Measurements from ENCODE around the gene SLC38A8. TPM values are rescaled to one million over a fixed set of nuclear protein-coding genes. Genes with fewer than 3 reads are reported as not detected.

SLC38A8 gene
- total RNA-seq, 1 experiment from 2014 or later = not detected

GRCh38 chr16:84055801-84056634, 13.4 kb upstream of the SLC38A8 start:
- H3K4me1 ChIP-seq (ENCODE audit: control insufficient read depth, insufficient read depth, low read length) = no peaks in the 10 kb centered on the region
- DNase-seq (ENCODE audit: low read depth, low spot score) (no peak), ATAC-seq (no peak)
- POLR2A ChIA-PET = no interaction called here
- intact Hi-C loops (cut with micrococcal nuclease; ENCODE audit: unreplicated experiment) (no loop called here), in situ Hi-C loops (cut with HindIII; ENCODE audit: low pct_unique_long_range_greater_than_20kb, low sequenced_read_pairs) (no loop called here)
- TF ChIP-seq SIN3A (IDR thresholded peaks at IDR 0.05; ENCODE audit: borderline replicate concordance, insufficient read depth, low read depth, low read length) (no peak), REST (IDR thresholded peaks at IDR 0.05; ENCODE audit: insufficient read depth in 1 of 2, low read depth in 2 of 2, low read length in 1 of 2) (no peak), TCF7L2 (IDR thresholded peaks at IDR 0.05; ENCODE audit: low read depth, low read length) (no peak), CTCF (IDR thresholded peaks at IDR 0.05) (no peak), POLR2AphosphoS5 (IDR thresholded peaks at IDR 0.05; ENCODE audit: low read depth, low read length) (no peak)
- H3K27ac ChIP-seq (ENCODE audit: low read length) = no peak overlapping the region
- H3K9me3 ChIP-seq (ENCODE audit: control insufficient read depth, insufficient read depth, low read depth, low read length) = no peaks in the 10 kb centered on the region
- H3K36me3 ChIP-seq (ENCODE audit: control insufficient read depth, insufficient read depth, low read length) = no peaks in the 10 kb centered on the region
- CTCF ChIA-PET = no interaction called here
- H3K27me3 ChIP-seq (ENCODE audit: control insufficient read depth, insufficient read depth, low read length) = no peaks in the 10 kb centered on the region
- no TSS peak for BruUV-seq (replicated peaks)
- H3K4me3 ChIP-seq (ENCODE audit: low read depth in 2 of 2, low read length in 2 of 2) = no peak overlapping the region

- intact Hi-C loops (cut with micrococcal nuclease; ENCODE audit: unreplicated experiment) (no loop called here), in situ Hi-C loops (cut with HindIII; ENCODE audit: low pct_unique_long_range_greater_than_20kb, low sequenced_read_pairs) (no loop called here)
- no peaks in the 10 kb centered on the region for H3K9me3 ChIP-seq (ENCODE audit: control insufficient read depth, insufficient read depth, low read depth, low read length)
- no peaks in the 10 kb centered on the region for H3K36me3 ChIP-seq (ENCODE audit: control insufficient read depth, insufficient read depth, low read length)
- no peaks in the 10 kb centered on the region for H3K27me3 ChIP-seq (ENCODE audit: control insufficient read depth, insufficient read depth, low read length)
- no peaks in the 10 kb centered on the region for H3K4me1 ChIP-seq (ENCODE audit: control insufficient read depth, insufficient read depth, low read length)
- no peak for TF ChIP-seq REST (IDR thresholded peaks at IDR 0.05; ENCODE audit: insufficient read depth in 1 of 2, low read depth in 2 of 2, low read length in 1 of 2)
- TF ChIP-seq TCF7L2 (IDR thresholded peaks at IDR 0.05; ENCODE audit: low read depth, low read length) = no peak
- TF ChIP-seq SIN3A (IDR thresholded peaks at IDR 0.05; ENCODE audit: borderline replicate concordance, insufficient read depth, low read depth, low read length) = no peak
- TF ChIP-seq POLR2AphosphoS5 (IDR thresholded peaks at IDR 0.05; ENCODE audit: low read depth, low read length) = no peak
- TF ChIP-seq CTCF (IDR thresholded peaks at IDR 0.05) = no peak
- DNase-seq (ENCODE audit: low read depth, low spot score) (no peak), ATAC-seq (no peak)
- no peak overlapping the region for H3K27ac ChIP-seq (ENCODE audit: low read length)
- ChIA-PET CTCF (interaction anchor here (1.0 kb wide), 1 partner anchor 99 kb away, joined by 3 read pairs; no protein-coding TSS in a partner anchor), POLR2A (no interaction called here)
- no peak overlapping the region for H3K4me3 ChIP-seq (ENCODE audit: low read depth in 2 of 2, low read length in 2 of 2)
- no TSS peak for BruUV-seq (replicated peaks)
These were observed 12.8 kb upstream of the SLC38A8 start for GRCh38 chr16:84055366-84055765.

Data from Panc1 (cell line).